GM19043 (cell line): ENCODE results near the gene GDF15.
"Not testable (repeated sequence)": the region's sequence is repeated elsewhere in the genome, so short reads cannot be mapped to it uniquely, and the experiment has no call there.

ENCODE experiments used
- ATAC-seq: cut with Tn5 transposase; IDR thresholded peaks from one replicate; pipeline ENCODE4 v1.9.1; 2021; ENCODE audit warnings: low read depth; ENCODE audit not compliant: unreplicated experiment

GDF15 gene

GRCh38 chr19:18362934-18363542 is 22.9 kb upstream of the GDF15 start:
- ATAC-seq, result no peak

- ATAC-seq, result no peak
Observed at GRCh38 chr19:18363787-18364186, 22.2 kb upstream of the GDF15 start.

- ATAC-seq, result not testable (repeated sequence)
Observed at GRCh38 chr19:18364277-18364825, 21.6 kb upstream of the GDF15 start.

GRCh38 chr19:18364826-18365528 is 21.0 kb upstream of the GDF15 start:
- ATAC-seq, result no peak

GRCh38 chr19:18366021-18366435 is 19.9 kb upstream of the GDF15 start:
- ATAC-seq, result no peak

GRCh38 chr19:18368504-18369222 is 17.3 kb upstream of the GDF15 start:
- no peak for ATAC-seq

GRCh38 chr19:18373407-18373891 is 12.5 kb upstream of the GDF15 start:
- ATAC-seq, result no peak

GRCh38 chr19:18373892-18374629 is 11.9 kb upstream of the GDF15 start:
- ATAC-seq, result peak; percentile 80

- no peak for ATAC-seq
Observed at GRCh38 chr19:18377026-18377425, 8.9 kb upstream of the GDF15 start.

- no peak for ATAC-seq
Observed at GRCh38 chr19:18379803-18380747, 5.9 kb upstream of the GDF15 start.

- no peak for ATAC-seq
Observed at GRCh38 chr19:18380843-18381242, 5.1 kb upstream of the GDF15 start.

- ATAC-seq, result not testable (repeated sequence)
Observed at GRCh38 chr19:18383622-18384021, 2.3 kb upstream of the GDF15 start.

- ATAC-seq, result no peak
Observed at GRCh38 chr19:18384775-18385174, 1.2 kb upstream of the GDF15 start.

GRCh38 chr19:18385359-18385674 is 641 bp upstream of the GDF15 start:
- ATAC-seq, result no peak

GRCh38 chr19:18386543-18387271 is 749 bp downstream of the GDF15 start:
- ATAC-seq, result no peak

- peak; percentile 71 for ATAC-seq
Observed at GRCh38 chr19:18388100-18388959, 2.4 kb downstream of the GDF15 start.

- no peak for ATAC-seq
Observed at GRCh38 chr19:18388960-18389725, 3.2 kb downstream of the GDF15 start.
